ENCODE results near the gene MPO. TPM values are rescaled to one million over a fixed set of nuclear protein-coding genes. Genes with fewer than 3 reads are reported as not detected.

Gene MPO
- total RNA-seq, 1 experiment from 2014 or later = not detected

DNA sequence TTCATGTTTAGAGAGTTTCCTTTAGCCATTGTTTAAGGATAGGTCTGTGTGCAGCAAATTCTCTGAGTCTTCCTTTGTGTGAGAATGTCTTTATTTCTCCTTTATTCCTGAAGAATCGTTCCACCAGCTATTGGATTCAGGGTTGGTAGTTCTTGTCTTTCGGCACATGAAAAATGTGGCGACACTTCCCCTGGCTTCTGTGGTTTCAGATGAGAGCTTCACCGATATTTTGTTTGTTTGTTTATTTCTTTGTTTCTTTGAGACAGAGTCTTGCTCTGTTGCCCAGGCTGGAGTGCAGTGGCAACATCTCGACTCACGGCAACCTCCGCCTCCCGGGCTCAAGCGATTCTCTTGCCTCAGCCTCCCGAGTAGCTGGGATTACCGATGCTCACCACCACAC, 18.6 kb downstream of the MPO start:
- POLR2A ChIA-PET = no interaction called here

More for the DNA sequence above, 18.6 kb downstream of the MPO start:
- Histone ChIP-seq H3K9me3 (ENCODE audit: control insufficient read depth in 1 of 2, insufficient read depth in 1 of 2, low read depth in 1 of 2, low read length in 2 of 2) (no peaks in the 10 kb centered on the region), H3K27me3 (ENCODE audit: insufficient read depth, low read length) (peaks cover 76% of the 10 kb centered on the region), H3K36me3 (ENCODE audit: control insufficient read depth in 1 of 2, insufficient read depth in 2 of 2, low read length in 2 of 2) (no peaks in the 10 kb centered on the region), H3K79me2 (ENCODE audit: insufficient read depth, low read length) (no peaks in the 10 kb centered on the region), H4K20me1 (ENCODE audit: insufficient read depth) (no peaks in the 10 kb centered on the region), H3K4me2 (ENCODE audit: low read length) (no peak overlapping the region), H3K9me2 (ENCODE audit: insufficient read depth) (no peaks in the 10 kb centered on the region), H3K9ac (ENCODE audit: low read length) (no peak overlapping the region), H3K27ac (ENCODE audit: low read depth, low read length) (no peak overlapping the region), H2AFZ (ENCODE audit: low read depth, low read length, poor library complexity, severe bottlenecking) (no peak overlapping the region), H3K4me3 (replicated peaks in 1 of 2; ENCODE audit: low read depth in 1 of 2, low read length in 2 of 2) (no peak overlapping the region), H3K4me1 (ENCODE audit: control insufficient read depth in 1 of 2, insufficient read depth in 2 of 2, low read length in 2 of 2) (no peaks in the 10 kb centered on the region)
- BruUV-seq (replicated peaks) = no TSS peak
- DNase-seq (ENCODE audit: low read depth, low spot score) (no peak), ATAC-seq (no peak)
- ChIA-PET CTCF (no interaction called here), RAD21 (ENCODE audit: low non-redundant PET in 1 of 2, low total read pairs in 2 of 2, uncharacterized antibody in 2 of 2, unreplicated experiment in 2 of 2) (no interaction called here)
- intact Hi-C loops (cut with micrococcal nuclease) = no loop called here
- TF ChIP-seq POLR2AphosphoS5 (IDR thresholded peaks at IDR 0.05; ENCODE audit: low read depth, low read length) = no peak
- TF ChIP-seq, protein P1, sequence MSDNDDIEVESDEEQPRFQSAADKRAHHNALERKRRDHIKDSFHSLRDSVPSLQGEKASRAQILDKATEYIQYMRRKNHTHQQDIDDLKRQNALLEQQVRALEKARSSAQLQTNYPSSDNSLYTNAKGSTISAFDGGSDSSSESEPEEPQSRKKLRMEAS (IDR thresholded peaks at IDR 0.05) = no peak
- TF ChIP-seq POLR2A (IDR thresholded peaks at IDR 0.05; ENCODE audit: borderline replicate concordance, extremely low read depth, insufficient read depth, insufficient read length) = no peak
- TF ChIP-seq ZFX (IDR thresholded peaks at IDR 0.05) = no peak
- no peak for TF ChIP-seq CEBPB (IDR thresholded peaks at IDR 0.05; ENCODE audit: low read depth)
- TF ChIP-seq, protein P2, sequence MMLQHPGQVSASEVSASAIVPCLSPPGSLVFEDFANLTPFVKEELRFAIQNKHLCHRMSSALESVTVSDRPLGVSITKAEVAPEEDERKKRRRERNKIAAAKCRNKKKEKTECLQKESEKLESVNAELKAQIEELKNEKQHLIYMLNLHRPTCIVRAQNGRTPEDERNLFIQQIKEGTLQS (IDR thresholded peaks at IDR 0.05) = no peak
- no peak for TF ChIP-seq TCF7L2 (IDR thresholded peaks at IDR 0.05; ENCODE audit: borderline replicate concordance, extremely low read depth, insufficient read depth, insufficient read length)
- TF ChIP-seq JUND (IDR thresholded peaks at IDR 0.05) = no peak
- TF ChIP-seq ELF1 (IDR thresholded peaks at IDR 0.05; ENCODE audit: borderline replicate concordance, low read depth) = no peak
- no peak for TF ChIP-seq EGR1 (IDR thresholded peaks at IDR 0.05; ENCODE audit: low read depth)
- TF ChIP-seq, protein P3, sequence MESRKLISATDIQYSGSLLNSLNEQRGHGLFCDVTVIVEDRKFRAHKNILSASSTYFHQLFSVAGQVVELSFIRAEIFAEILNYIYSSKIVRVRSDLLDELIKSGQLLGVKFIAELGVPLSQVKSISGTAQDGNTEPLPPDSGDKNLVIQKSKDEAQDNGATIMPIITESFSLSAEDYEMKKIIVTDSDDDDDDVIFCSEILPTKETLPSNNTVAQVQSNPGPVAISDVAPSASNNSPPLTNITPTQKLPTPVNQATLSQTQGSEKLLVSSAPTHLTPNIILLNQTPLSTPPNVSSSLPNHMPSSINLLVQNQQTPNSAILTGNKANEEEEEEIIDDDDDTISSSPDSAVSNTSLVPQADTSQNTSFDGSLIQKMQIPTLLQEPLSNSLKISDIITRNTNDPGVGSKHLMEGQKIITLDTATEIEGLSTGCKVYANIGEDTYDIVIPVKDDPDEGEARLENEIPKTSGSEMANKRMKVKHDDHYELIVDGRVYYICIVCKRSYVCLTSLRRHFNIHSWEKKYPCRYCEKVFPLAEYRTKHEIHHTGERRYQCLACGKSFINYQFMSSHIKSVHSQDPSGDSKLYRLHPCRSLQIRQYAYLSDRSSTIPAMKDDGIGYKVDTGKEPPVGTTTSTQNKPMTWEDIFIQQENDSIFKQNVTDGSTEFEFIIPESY (IDR thresholded peaks at IDR 0.05; ENCODE audit: extremely low read depth, insufficient replicate concordance, low read length) = no peak
- TF ChIP-seq FOSL1 (IDR thresholded peaks at IDR 0.05; ENCODE audit: low read depth) = no peak
- no peak for TF ChIP-seq YY1 (IDR thresholded peaks at IDR 0.05; ENCODE audit: extremely low read depth, insufficient replicate concordance, low read depth, low read length)
- no peak for TF ChIP-seq SRF (IDR thresholded peaks at IDR 0.05; ENCODE audit: low read depth)
- no peak for TF ChIP-seq EZH2 (IDR thresholded peaks at IDR 0.05)
- no peak for TF ChIP-seq SIN3A (IDR thresholded peaks at IDR 0.05; ENCODE audit: low read depth)
- TF ChIP-seq, protein P4, sequence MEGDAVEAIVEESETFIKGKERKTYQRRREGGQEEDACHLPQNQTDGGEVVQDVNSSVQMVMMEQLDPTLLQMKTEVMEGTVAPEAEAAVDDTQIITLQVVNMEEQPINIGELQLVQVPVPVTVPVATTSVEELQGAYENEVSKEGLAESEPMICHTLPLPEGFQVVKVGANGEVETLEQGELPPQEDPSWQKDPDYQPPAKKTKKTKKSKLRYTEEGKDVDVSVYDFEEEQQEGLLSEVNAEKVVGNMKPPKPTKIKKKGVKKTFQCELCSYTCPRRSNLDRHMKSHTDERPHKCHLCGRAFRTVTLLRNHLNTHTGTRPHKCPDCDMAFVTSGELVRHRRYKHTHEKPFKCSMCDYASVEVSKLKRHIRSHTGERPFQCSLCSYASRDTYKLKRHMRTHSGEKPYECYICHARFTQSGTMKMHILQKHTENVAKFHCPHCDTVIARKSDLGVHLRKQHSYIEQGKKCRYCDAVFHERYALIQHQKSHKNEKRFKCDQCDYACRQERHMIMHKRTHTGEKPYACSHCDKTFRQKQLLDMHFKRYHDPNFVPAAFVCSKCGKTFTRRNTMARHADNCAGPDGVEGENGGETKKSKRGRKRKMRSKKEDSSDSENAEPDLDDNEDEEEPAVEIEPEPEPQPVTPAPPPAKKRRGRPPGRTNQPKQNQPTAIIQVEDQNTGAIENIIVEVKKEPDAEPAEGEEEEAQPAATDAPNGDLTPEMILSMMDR (IDR thresholded peaks at IDR 0.05 in 2 of 3, conservative IDR thresholded peaks at IDR 0.05 in 1 of 3; ENCODE audit: borderline replicate concordance in 1 of 3, insufficient read depth in 1 of 3, low read depth in 2 of 3, low read length in 2 of 3) = no peak
- no peak for TF ChIP-seq RAD21 (IDR thresholded peaks at IDR 0.05; ENCODE audit: low read depth)
- TF ChIP-seq ZNF274 (IDR thresholded peaks at IDR 0.05; ENCODE audit: low read depth, low read length) = no peak
